WTC11 (cell line): Measurements from ENCODE around the gene TOM1L2. TPM values are rescaled to one million over a fixed set of nuclear protein-coding genes. Genes with fewer than 3 reads are reported as not detected.

Experiments used
- ATAC-seq: fragments of 200-7000 bp; cut with Tn5 transposase; 2 replicates; pipeline ENCODE4 v1.10.0; 2021; ENCODE audit warnings: mild to moderate bottlenecking, moderate library complexity
- CTCF ChIA-PET: fragments of 300-600 bp; sonication (Branson Sonifier 250); formaldehyde crosslinking; loops from one replicate; lab custom pipeline; 2021; ENCODE audit warnings: antibody characterized with exemption; lab: Charles Lee
- POLR2A ChIA-PET: fragments of 350-600 bp; sonication (Branson Sonifier 250); formaldehyde crosslinking; loops from one replicate; lab custom pipeline; 2021; ENCODE audit warnings: antibody characterized with exemption; lab: Charles Lee
- DNase-seq: peaks from one replicate; pipeline ENCODE4 v3.0.0; 2021; ENCODE audit warnings: low spot score
- H3K27ac Mint-ChIP-seq: 2 replicates; pipeline ENCODE4 v1.8.0; 2021; ENCODE audit warnings: mixed read lengths
- H3K27me3 Mint-ChIP-seq: 2 replicates; pipeline ENCODE4 v1.8.0; 2021; ENCODE audit warnings: low read depth, mild to moderate bottlenecking, moderate library complexity, mixed read lengths
- H3K36me3 Mint-ChIP-seq: 2 replicates; pipeline ENCODE4 v1.8.0; 2021; ENCODE audit warnings: mixed read lengths
- H3K4me1 Mint-ChIP-seq: 2 replicates; pipeline ENCODE4 v1.8.0; 2022; ENCODE audit warnings: mixed read lengths
- H3K4me3 Mint-ChIP-seq: 2 replicates; pipeline ENCODE4 v1.8.0; 2021; ENCODE audit warnings: mild to moderate bottlenecking, moderate library complexity, mixed read lengths
- H3K9me3 Mint-ChIP-seq: 2 replicates; pipeline ENCODE4 v1.8.0; 2021; ENCODE audit warnings: mixed read lengths
- E2F1 ChIP-seq: sonication (generic); formaldehyde crosslinking; IDR thresholded peaks from 2 replicates; pipeline ENCODE4 v1.8.0; 2022; ENCODE audit warnings: mild to moderate bottlenecking, missing genetic modification reagents
- FOXJ3 ChIP-seq: sonication (generic); formaldehyde crosslinking; IDR thresholded peaks from 2 replicates; pipeline ENCODE4 v1.9.0; 2021; ENCODE audit warnings: missing genetic modification reagents, mild to moderate bottlenecking, borderline replicate concordance
- FOXK1 ChIP-seq: sonication (generic); formaldehyde crosslinking; IDR thresholded peaks from 2 replicates; pipeline ENCODE4 v1.8.0; 2022; ENCODE audit warnings: mild to moderate bottlenecking, moderate library complexity, missing genetic modification reagents
- FOXP1 ChIP-seq: sonication (generic); formaldehyde crosslinking; IDR thresholded peaks from 2 replicates; pipeline ENCODE4 v1.8.0; 2022; ENCODE audit warnings: missing genetic modification reagents, mild to moderate bottlenecking, moderate library complexity, borderline replicate concordance
- GTF2I ChIP-seq: fragments of 250-450 bp; sonication (Bioruptor Pico); conservative IDR thresholded peaks from 2 replicates; pipeline ENCODE4 v1.4.0; 2021; ENCODE audit warnings: mild to moderate bottlenecking
- HMGXB4 ChIP-seq: sonication (generic); formaldehyde crosslinking; IDR thresholded peaks from 2 replicates; pipeline ENCODE4 v1.8.1; 2023; ENCODE audit warnings: mild to moderate bottlenecking, moderate library complexity, missing genetic modification reagents
- NFE2L1 ChIP-seq: sonication (generic); formaldehyde crosslinking; IDR thresholded peaks from 2 replicates; pipeline ENCODE4 v1.8.1; 2023; ENCODE audit warnings: missing genetic modification reagents
- PRDM15 ChIP-seq: sonication (generic); formaldehyde crosslinking; IDR thresholded peaks from 2 replicates; pipeline ENCODE4 v1.8.0; 2022; ENCODE audit warnings: missing genetic modification reagents
- SMAD3 ChIP-seq: sonication (generic); formaldehyde crosslinking; IDR thresholded peaks from 2 replicates; pipeline ENCODE4 v1.8.0; 2022; ENCODE audit warnings: missing genetic modification reagents, mild to moderate bottlenecking, borderline replicate concordance
- SMAD4 ChIP-seq: sonication (generic); formaldehyde crosslinking; IDR thresholded peaks from 2 replicates; pipeline ENCODE4 v1.8.0; 2022; ENCODE audit warnings: mild to moderate bottlenecking, missing genetic modification reagents
- SP1 ChIP-seq: sonication (generic); formaldehyde crosslinking; conservative IDR thresholded peaks from 2 replicates; pipeline ENCODE4 v1.8.1; 2022; ENCODE audit warnings: missing genetic modification reagents
- TCF7 ChIP-seq: sonication (generic); formaldehyde crosslinking; IDR thresholded peaks from 2 replicates; pipeline ENCODE4 v1.8.0; 2022; ENCODE audit warnings: mild to moderate bottlenecking, low read depth, missing genetic modification reagents, moderate library complexity
- ZNF219 ChIP-seq: sonication (generic); formaldehyde crosslinking; IDR thresholded peaks from 2 replicates; pipeline ENCODE4 v1.8.0; 2023; ENCODE audit warnings: missing genetic modification reagents, mild to moderate bottlenecking, borderline replicate concordance
- ZNF396 ChIP-seq: fragments of 250-450 bp; sonication (Bioruptor Pico); IDR thresholded peaks from 2 replicates; pipeline ENCODE4 v1.8.0; 2021; ENCODE audit warnings: mild to moderate bottlenecking, moderate library complexity, borderline replicate concordance
- ZNF425 ChIP-seq: fragments of 250-450 bp; sonication (Bioruptor Pico); conservative IDR thresholded peaks from 2 replicates; pipeline ENCODE4 v1.9.0; 2021; ENCODE audit warnings: mild to moderate bottlenecking
- ZSCAN18 ChIP-seq: fragments of 250-450 bp; sonication (Bioruptor Pico); IDR thresholded peaks from 2 replicates; pipeline ENCODE4 v2.1.2; 2022; ENCODE audit warnings: mild to moderate bottlenecking, moderate library complexity
- total RNA-seq: library from RNA; stranded (reverse); gene quantifications from 3 replicates; pipeline ENCODE4 v1.2.3, GENCODE V29; 2021
- TF ChIP-seq, protein P1 (sequence below): sonication (generic); formaldehyde crosslinking; IDR thresholded peaks from 2 replicates; pipeline ENCODE4 v1.8.1; 2022; ENCODE audit warnings: mild to moderate bottlenecking, moderate library complexity, missing genetic modification reagents
- TF ChIP-seq, protein P2 (sequence below): sonication (generic); formaldehyde crosslinking; IDR thresholded peaks from 2 replicates; pipeline ENCODE4 v1.8.0; 2023; ENCODE audit warnings: mild to moderate bottlenecking, missing genetic modification reagents

The TOM1L2 gene
- total RNA-seq, 1 experiment from 2014 or later, result 6.4 TPM

GRCh38 chr17:18002171-18002570 lies 30.0 kb upstream of the TOM1L2 start:
- Mint-ChIP-seq H3K9me3 (no peaks in the 10 kb centered on the region), H3K27me3 (no peaks in the 10 kb centered on the region)
- TF ChIP-seq FOXK1 (CRISPR knock-in tag), result no peak
- no peak for TF ChIP-seq GTF2I (CRISPR knock-in tag)
- no peak for TF ChIP-seq ZNF425 (CRISPR knock-in tag)
- TF ChIP-seq ZNF219 (CRISPR knock-in tag), result no peak
- TF ChIP-seq, protein P1, sequence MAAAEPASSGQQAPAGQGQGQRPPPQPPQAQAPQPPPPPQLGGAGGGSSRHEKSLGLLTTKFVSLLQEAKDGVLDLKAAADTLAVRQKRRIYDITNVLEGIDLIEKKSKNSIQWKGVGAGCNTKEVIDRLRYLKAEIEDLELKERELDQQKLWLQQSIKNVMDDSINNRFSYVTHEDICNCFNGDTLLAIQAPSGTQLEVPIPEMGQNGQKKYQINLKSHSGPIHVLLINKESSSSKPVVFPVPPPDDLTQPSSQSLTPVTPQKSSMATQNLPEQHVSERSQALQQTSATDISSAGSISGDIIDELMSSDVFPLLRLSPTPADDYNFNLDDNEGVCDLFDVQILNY, result no peak
- TF ChIP-seq, all 79 proteins: peak for 0
- no peak overlapping the region for H3K27ac Mint-ChIP-seq
- CTCF ChIA-PET, result interaction anchor here (1.4 kb wide), 1 partner anchor 505 kb away, joined by 3 read pairs; no protein-coding TSS in a partner anchor
- DNase-seq (no peak), ATAC-seq (no peak)
- peaks cover 4% of the 10 kb centered on the region; the same call in 1 of the 2 replicates for H3K4me1 Mint-ChIP-seq
- no peaks in the 10 kb centered on the region for H3K36me3 Mint-ChIP-seq
- POLR2A ChIA-PET, result no interaction called here
- no peak overlapping the region for H3K4me3 Mint-ChIP-seq

DNA sequence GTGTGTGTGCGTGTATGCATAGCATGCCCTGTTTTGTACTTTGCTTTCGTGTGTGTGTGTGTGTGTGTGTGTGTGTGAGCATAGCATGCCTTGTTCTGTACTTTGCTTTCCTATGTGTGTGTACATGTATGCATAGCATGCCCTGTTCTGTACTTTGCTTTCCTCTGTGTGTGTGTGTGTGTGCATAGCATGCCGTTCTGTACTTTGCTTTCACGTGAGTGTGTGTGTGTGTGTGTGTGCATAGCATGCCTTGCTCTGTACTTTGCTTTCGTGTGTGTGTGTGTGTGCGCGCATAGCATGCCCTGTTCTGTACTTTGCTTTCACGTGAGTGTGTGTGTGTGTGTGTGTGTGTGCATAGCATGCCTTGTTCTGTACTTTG lies 27.8 kb upstream of the TOM1L2 start:
- POLR2A ChIA-PET, result no interaction called here
- no peak for TF ChIP-seq HMGXB4 (CRISPR knock-in tag)
- no peak for TF ChIP-seq ZNF219 (CRISPR knock-in tag)
- TF ChIP-seq TCF7 (CRISPR knock-in tag), result no peak
- no peak for TF ChIP-seq E2F1 (CRISPR knock-in tag)
- TF ChIP-seq, protein P2, sequence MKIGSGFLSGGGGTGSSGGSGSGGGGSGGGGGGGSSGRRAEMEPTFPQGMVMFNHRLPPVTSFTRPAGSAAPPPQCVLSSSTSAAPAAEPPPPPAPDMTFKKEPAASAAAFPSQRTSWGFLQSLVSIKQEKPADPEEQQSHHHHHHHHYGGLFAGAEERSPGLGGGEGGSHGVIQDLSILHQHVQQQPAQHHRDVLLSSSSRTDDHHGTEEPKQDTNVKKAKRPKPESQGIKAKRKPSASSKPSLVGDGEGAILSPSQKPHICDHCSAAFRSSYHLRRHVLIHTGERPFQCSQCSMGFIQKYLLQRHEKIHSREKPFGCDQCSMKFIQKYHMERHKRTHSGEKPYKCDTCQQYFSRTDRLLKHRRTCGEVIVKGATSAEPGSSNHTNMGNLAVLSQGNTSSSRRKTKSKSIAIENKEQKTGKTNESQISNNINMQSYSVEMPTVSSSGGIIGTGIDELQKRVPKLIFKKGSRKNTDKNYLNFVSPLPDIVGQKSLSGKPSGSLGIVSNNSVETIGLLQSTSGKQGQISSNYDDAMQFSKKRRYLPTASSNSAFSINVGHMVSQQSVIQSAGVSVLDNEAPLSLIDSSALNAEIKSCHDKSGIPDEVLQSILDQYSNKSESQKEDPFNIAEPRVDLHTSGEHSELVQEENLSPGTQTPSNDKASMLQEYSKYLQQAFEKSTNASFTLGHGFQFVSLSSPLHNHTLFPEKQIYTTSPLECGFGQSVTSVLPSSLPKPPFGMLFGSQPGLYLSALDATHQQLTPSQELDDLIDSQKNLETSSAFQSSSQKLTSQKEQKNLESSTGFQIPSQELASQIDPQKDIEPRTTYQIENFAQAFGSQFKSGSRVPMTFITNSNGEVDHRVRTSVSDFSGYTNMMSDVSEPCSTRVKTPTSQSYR (CRISPR knock-in tag), result no peak
- TF ChIP-seq SMAD4 (CRISPR knock-in tag), result no peak
- no peak for TF ChIP-seq ZNF396 (CRISPR knock-in tag)
- no peak for TF ChIP-seq ZSCAN18
- no peak for TF ChIP-seq FOXJ3 (CRISPR knock-in tag)
- TF ChIP-seq NFE2L1, result no peak
- TF ChIP-seq SMAD3, result no peak
- TF ChIP-seq FOXP1 (CRISPR knock-in tag), result no peak
- no peak for TF ChIP-seq PRDM15
- no peak for TF ChIP-seq SP1
- Mint-ChIP-seq H3K9me3 (no peaks in the 10 kb centered on the region), H3K27me3 (no peaks in the 10 kb centered on the region), H3K4me3 (no peak overlapping the region), H3K36me3 (no peaks in the 10 kb centered on the region), H3K4me1 (no peaks in the 10 kb centered on the region), H3K27ac (no peak overlapping the region; the same call in 1 of the 2 replicates)
- DNase-seq (no peak), ATAC-seq (no peak)
- CTCF ChIA-PET, result no interaction called here
